ENCODE results near the gene EFCAB6. TPM values are rescaled to one million over a fixed set of nuclear protein-coding genes. Genes with fewer than 3 reads are reported as not detected.

Gene EFCAB6
- total RNA-seq, 1 donor from 2014 or later = 1.1 TPM

DNA sequence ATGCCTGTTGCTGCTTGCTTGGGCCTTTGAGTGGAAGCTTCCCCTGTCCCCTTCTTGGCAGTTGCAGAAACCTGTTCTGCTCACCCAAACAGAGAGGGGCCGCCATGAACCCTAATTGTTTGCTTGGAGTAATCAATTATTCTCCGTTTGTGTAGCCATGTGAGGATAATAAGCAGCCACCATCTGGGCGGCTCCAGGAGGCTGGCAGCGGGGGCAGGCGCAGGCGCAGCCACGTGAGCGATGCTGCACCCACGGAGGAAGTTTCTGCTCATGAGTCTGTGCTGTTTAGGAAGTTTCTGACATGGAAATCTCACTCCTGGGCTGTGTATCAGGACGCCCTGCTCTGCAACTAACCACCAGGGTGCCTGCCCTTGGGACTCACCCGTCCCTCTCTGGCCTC is 310.2 kb downstream of the EFCAB6 start:
- no peaks in the 10 kb centered on the region for H3K4me1 Mint-ChIP-seq (ENCODE audit: low read depth)
- TF ChIP-seq, protein P1, sequence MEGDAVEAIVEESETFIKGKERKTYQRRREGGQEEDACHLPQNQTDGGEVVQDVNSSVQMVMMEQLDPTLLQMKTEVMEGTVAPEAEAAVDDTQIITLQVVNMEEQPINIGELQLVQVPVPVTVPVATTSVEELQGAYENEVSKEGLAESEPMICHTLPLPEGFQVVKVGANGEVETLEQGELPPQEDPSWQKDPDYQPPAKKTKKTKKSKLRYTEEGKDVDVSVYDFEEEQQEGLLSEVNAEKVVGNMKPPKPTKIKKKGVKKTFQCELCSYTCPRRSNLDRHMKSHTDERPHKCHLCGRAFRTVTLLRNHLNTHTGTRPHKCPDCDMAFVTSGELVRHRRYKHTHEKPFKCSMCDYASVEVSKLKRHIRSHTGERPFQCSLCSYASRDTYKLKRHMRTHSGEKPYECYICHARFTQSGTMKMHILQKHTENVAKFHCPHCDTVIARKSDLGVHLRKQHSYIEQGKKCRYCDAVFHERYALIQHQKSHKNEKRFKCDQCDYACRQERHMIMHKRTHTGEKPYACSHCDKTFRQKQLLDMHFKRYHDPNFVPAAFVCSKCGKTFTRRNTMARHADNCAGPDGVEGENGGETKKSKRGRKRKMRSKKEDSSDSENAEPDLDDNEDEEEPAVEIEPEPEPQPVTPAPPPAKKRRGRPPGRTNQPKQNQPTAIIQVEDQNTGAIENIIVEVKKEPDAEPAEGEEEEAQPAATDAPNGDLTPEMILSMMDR (IDR thresholded peaks at IDR 0.05) = no peak
- H3K4me3 Mint-ChIP-seq (ENCODE audit: unreplicated experiment) = no peak overlapping the region
- peaks cover 2% of the 10 kb centered on the region for H3K27me3 Mint-ChIP-seq (ENCODE audit: low read depth)
- H3K36me3 Mint-ChIP-seq (ENCODE audit: low read depth) = no peaks in the 10 kb centered on the region
- no peaks in the 10 kb centered on the region for H3K9me3 Mint-ChIP-seq (ENCODE audit: low read depth)
- no peak overlapping the region for H3K27ac Mint-ChIP-seq (ENCODE audit: unreplicated experiment)
- peak; percentile 38 for DNase-seq (ENCODE audit: low spot score)

DNA sequence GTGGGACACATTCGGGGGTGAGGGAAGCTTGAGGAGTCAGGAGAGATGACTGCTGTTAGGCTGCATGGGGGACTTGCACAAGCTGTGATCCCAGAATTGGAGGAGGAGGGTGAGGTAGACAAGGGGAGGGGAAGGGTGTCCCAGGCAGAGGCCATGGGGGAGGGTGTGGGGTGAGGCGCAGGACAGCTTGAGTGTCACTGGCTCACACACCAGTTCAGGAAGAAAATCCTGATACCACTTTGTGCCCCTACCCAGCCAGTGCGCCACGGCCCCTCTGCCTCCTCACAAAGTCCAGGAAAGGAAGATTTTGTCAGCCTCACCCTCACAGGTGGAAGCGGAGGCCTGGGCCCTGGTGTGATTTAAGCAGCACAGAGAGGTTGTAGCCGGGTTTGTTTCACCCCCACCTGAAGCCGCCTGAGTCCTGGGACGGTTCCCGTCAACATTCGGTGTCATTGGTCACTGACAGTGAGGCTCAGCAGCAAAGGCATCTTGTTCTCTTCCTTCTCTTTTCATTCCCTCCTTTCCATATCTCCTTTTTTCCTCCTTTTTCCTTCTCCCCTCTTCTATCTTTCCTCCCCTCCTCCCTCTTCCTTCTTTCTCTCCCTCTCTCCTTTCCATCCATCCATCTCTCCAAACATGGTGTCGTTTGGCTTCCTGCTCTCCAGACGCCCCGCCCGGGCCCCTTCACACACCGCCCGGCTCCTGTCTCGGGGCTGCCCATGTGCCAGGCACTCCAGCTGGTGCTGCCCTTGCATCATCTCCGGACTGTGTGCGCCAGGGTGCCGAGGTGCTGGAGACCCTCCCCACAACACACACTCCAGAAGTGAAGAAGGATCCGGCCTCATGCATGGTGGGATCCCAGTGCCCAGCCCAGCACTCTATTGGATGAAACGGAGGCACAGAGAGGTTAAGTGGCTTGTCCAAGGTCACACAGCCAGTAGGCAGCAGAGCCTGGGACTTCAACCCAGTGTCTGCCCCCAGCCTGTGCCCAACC is 311.0 kb downstream of the EFCAB6 start:
- H3K36me3 Mint-ChIP-seq (ENCODE audit: low read depth) = no peaks in the 10 kb centered on the region
- peak; percentile 81 for DNase-seq (ENCODE audit: low spot score)
- H3K4me1 Mint-ChIP-seq (ENCODE audit: low read depth) = no peaks in the 10 kb centered on the region
- H3K27me3 Mint-ChIP-seq (ENCODE audit: low read depth) = peaks cover 2% of the 10 kb centered on the region
- H3K27ac Mint-ChIP-seq (ENCODE audit: unreplicated experiment) = no peak overlapping the region
- no peaks in the 10 kb centered on the region for H3K9me3 Mint-ChIP-seq (ENCODE audit: low read depth)
- TF ChIP-seq, protein P1 (IDR thresholded peaks at IDR 0.05) = no peak
- H3K4me3 Mint-ChIP-seq (ENCODE audit: unreplicated experiment) = no peak overlapping the region

DNA sequence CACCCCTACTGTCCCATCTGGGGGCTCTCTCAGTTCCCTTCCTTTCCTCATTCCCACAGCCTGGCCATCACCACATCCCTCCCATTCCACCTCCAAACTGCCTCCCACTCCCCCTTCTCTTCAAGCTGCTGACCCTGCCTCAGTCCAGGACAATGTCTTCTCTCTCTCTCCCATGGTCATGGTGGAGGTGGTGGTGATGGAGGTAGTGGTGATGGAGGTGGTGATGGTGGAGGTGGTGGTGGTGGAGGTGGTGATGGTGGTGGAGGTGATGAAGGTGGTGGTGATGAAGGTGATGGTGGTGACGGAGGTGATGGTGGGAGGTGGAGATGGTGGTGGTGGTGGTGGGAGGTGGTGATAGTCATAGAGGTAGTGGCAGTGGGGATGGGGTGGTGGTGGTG is 313.2 kb downstream of the EFCAB6 start:
- no peak for DNase-seq (ENCODE audit: low spot score)
- Mint-ChIP-seq H3K4me1 (ENCODE audit: low read depth) (no peaks in the 10 kb centered on the region), H3K9me3 (ENCODE audit: low read depth) (no peaks in the 10 kb centered on the region), H3K27ac (ENCODE audit: unreplicated experiment) (no peak overlapping the region), H3K36me3 (ENCODE audit: low read depth) (no peaks in the 10 kb centered on the region), H3K4me3 (ENCODE audit: unreplicated experiment) (no peak overlapping the region), H3K27me3 (ENCODE audit: low read depth) (peaks cover 2% of the 10 kb centered on the region)
- TF ChIP-seq, protein P1 (IDR thresholded peaks at IDR 0.05) = no peak

DNA sequence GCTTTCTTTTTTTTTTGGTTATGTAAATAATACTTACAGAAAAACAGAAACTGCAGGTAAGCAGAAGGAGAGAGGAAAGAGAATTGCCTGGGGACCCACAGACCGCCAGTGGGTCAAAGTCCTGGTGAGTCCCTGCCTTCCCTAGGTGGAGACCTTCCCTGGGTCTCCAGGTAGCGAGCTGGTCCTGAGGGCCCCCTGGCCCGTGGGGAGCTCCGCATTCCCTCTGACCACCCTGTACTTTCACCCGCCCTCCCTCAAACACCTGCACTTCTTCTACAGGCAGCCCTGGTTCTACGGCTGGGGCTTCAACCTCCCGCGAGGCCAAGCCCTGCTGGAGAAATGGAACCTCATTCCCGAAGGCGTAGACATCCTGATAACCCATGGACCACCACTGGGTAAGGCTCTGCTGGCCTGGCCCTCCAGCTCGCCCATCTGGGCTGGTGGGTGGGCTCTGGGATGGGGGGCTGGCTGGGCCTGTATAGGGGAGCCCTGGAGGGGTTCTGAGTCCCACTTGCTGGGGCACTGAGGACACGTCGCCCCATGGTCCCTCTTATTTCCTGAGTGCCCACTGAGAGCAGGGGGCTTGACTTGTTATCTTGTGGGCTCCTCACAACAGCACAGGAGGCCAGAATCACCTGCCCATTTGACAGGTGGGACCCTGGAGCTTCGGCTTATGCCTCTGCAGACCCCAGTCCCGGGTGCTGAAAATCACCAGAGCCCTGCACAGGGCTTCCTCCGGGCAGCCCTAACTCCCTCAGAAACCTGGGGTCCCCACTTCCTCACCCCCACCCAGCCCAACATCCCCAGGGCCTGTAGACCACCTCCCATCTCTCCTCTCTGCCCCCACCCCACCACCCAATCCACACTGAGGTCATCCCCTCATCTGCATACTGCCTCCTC is 313.9 kb downstream of the EFCAB6 start:
- Mint-ChIP-seq H3K4me3 (ENCODE audit: unreplicated experiment) (no peak overlapping the region), H3K36me3 (ENCODE audit: low read depth) (no peaks in the 10 kb centered on the region)

More for the DNA sequence above, 313.9 kb downstream of the EFCAB6 start:
- TF ChIP-seq, protein P1 (IDR thresholded peaks at IDR 0.05) = no peak
- Mint-ChIP-seq H3K4me1 (ENCODE audit: low read depth) (no peaks in the 10 kb centered on the region), H3K27me3 (ENCODE audit: low read depth) (peaks cover 2% of the 10 kb centered on the region), H3K27ac (ENCODE audit: unreplicated experiment) (no peak overlapping the region), H3K9me3 (ENCODE audit: low read depth) (no peaks in the 10 kb centered on the region)
- DNase-seq (ENCODE audit: low spot score) = peak; percentile 54

Data from chondrocyte (in vitro differentiated cells).